Aorta (tissue), 5 donors: ENCODE results near the gene ATP8B1. TPM values are rescaled to one million over a fixed set of nuclear protein-coding genes. Genes with fewer than 3 reads are reported as not detected.

Experiments
- ATAC-seq: fragments of 200-7000 bp; cut with Tn5 transposase; one replicate; pipeline ENCODE4 v1.9.1; 2022; ENCODE audit warnings: moderate library complexity; ENCODE audit not compliant: low FRiP score
- DNase-seq, 2 donors: peaks; one replicate each; pipeline ENCODE4 v3.0.0-alpha.2; 2020
- H3K27ac ChIP-seq, 2 donors: one replicate each; pipeline ENCODE4 v1.5.1; 2013; ENCODE audit warnings: low read length in 2 of 2, mild to moderate bottlenecking in 2 of 2, moderate library complexity in 2 of 2, control low read depth in 1 of 2, inconsistent platforms in 1 of 2, low read depth in 1 of 2
- H3K27me3 ChIP-seq, 2 donors: one replicate each; pipeline ENCODE4 v1.6.1; 2013; ENCODE audit warnings: control low read depth in 1 of 2, low read length in 1 of 2, mild to moderate bottlenecking in 1 of 2, moderate library complexity in 1 of 2; ENCODE audit not compliant: insufficient read depth in 2 of 2, control insufficient read depth in 1 of 2
- H3K36me3 ChIP-seq, 2 donors: one replicate each; pipeline ENCODE4 v1.6.1; 2013; ENCODE audit warnings: control low read depth in 1 of 2, low read length in 1 of 2, mild to moderate bottlenecking in 1 of 2; ENCODE audit not compliant: insufficient read depth in 2 of 2, control insufficient read depth in 1 of 2
- H3K4me1 ChIP-seq, 2 donors: one replicate each; pipeline ENCODE4 v1.6.1; 2013; ENCODE audit warnings: low read length in 2 of 2, control low read depth in 1 of 2, mild to moderate bottlenecking in 1 of 2, moderate library complexity in 1 of 2; ENCODE audit not compliant: insufficient read depth in 2 of 2, control insufficient read depth in 1 of 2
- H3K4me3 ChIP-seq, 2 donors: one replicate each; pipeline ENCODE4 v1.5.1; 2013; ENCODE audit warnings: low read length in 2 of 2, control low read depth in 1 of 2, mild to moderate bottlenecking in 1 of 2
- H3K9me3 ChIP-seq: one replicate; pipeline ENCODE4 v1.6.1; 2013; ENCODE audit warnings: mild to moderate bottlenecking, low read length; ENCODE audit not compliant: control insufficient read depth
- WGBS, 2 donors: extraction: QIAGEN DNeasy Blood & Tissue Kit; methylation state at CpG; one replicate each; pipeline ENCODE4 v1.1.7; 2013; 5-methylcytosine and 5-hydroxymethylcytosine counted together
- intact Hi-C, 2 donors: fragments of 100-400 bp; cut with DNase I; formaldehyde crosslinking; loops; one replicate each; pipeline versions ENCODE4 v1.14.2 to v1.15.0; 2022
- polyA plus RNA-seq, 2 donors: library from polyadenylated mRNA; stranded (reverse); fragments of 200-250 nt; gene quantifications; one replicate each; pipeline ENCODE4 v1.2.3, GENCODE V29; 2013
- total RNA-seq, 2 donors: library from RNA; stranded (reverse); fragmentation: NEBNext Ultra II Directional; extraction: Animal tissue kit (Norgen Biotek cat#: 25700); gene quantifications; one replicate each; pipeline ENCODE4 v1.2.1, GENCODE V29; 2021
- donor health status: healthy with polysubstance abuse.
- donor health status: Bipolar disorder and iron deficiency.
- donor health status: DM: no; HTN: no; CAD: no.
- donor health status: DM: no; HTN: no; CAD: no.
- donor health status: DM: yes; HTN: yes; CAD: no.

The ATP8B1 gene
- total and polyA plus RNA-seq, 4 donors = 11.6 to 101 (median 54.8) TPM

DNA sequence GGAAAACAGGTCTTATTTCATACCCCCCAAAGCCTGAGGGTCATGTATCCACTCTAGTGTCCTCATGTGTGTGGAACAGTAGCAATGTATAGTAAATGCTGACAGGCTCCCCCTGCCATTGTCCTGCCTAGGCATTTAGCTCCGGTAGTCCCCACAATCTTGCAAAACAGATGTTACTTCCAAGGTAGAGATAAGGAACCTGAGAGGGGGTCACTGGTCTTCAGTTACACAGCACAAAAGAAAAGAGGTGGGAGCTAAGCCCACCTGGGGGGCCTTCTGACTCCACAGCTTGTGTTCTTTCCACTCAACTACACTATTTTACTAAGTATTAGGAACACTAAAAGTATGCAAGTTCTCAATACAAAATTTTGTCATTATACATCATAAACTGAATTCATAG lies 199.2 kb downstream of the ATP8B1 start:
- no peak overlapping the region for H3K27ac ChIP-seq
- 76 to 80% methylated on average over 1 of the region's 1 CpG for WGBS, 2 donors
- no peaks in the 10 kb centered on the region for H3K27me3 ChIP-seq
- peaks cover 6 to 13% of the 10 kb centered on the region in 2 donors for H3K36me3 ChIP-seq
- intact Hi-C loops = no loop called here
- no peaks in the 10 kb centered on the region for H3K4me1 ChIP-seq
- DNase-seq (no peak), ATAC-seq (no peak)
- no peaks in the 10 kb centered on the region for H3K9me3 ChIP-seq
- H3K4me3 ChIP-seq = no peak overlapping the region

Other genes starting within 250 kb of the ATP8B1 start
- gene FECH, start 216.6 kb downstream of the ATP8B1 start, total RNA-seq = 10 to 100 TPM; 13.5 to 21.9 TPM
- 10 to 100 TPM; 11.7 to 13.6 TPM for gene FECH, start 216.6 kb downstream of the ATP8B1 start, polyA plus RNA-seq
- gene NARS1, start 181.5 kb downstream of the ATP8B1 start, total RNA-seq = 10 to 100 TPM; 67.3 to 77.3 TPM
- gene NARS1, start 181.5 kb downstream of the ATP8B1 start, polyA plus RNA-seq = 10 to 100 TPM; 61.8 to 65.0 TPM
- gene NEDD4L, start 240.9 kb upstream of the ATP8B1 start, total RNA-seq = 10 to 100 TPM; 20.9 to 24.0 TPM
- 10 to 100 TPM in 1 of 2 donors, 1 to 10 TPM in 1; 4.0 to 14.8 TPM for gene NEDD4L, start 240.9 kb upstream of the ATP8B1 start, polyA plus RNA-seq